Right atrium auricular region (tissue), 2 donors: ENCODE results near the gene SMC4. TPM values are rescaled to one million over a fixed set of nuclear protein-coding genes. Genes with fewer than 3 reads are reported as not detected.

ENCODE experiments used
- DNase-seq: peaks from one replicate; pipeline ENCODE4 v3.0.0-alpha.2; 2019; ENCODE audit warnings: low spot score
- H3K27ac ChIP-seq, 2 donors: fragments of 200-600 bp; sonication (generic); 1 replicate in 1 of 2; 2 replicates in 1 of 2; pipeline ENCODE4 v1.5.1; 2016 to 2019
- H3K27me3 ChIP-seq, 2 donors: fragments of 200-600 bp; sonication (generic); one replicate each; pipeline versions ENCODE4 v1.5.1 to v1.6.0; 2017 to 2019
- H3K36me3 ChIP-seq: fragments of 200-600 bp; sonication (generic); one replicate; pipeline ENCODE4 v1.5.1; 2016
- H3K4me1 ChIP-seq, 2 donors: fragments of 200-600 bp; sonication (generic); one replicate each; pipeline versions ENCODE4 v1.5.1 to v1.6.0; 2017 to 2019
- H3K4me3 ChIP-seq, 2 donors: fragments of 200-600 bp; sonication (generic); 1 replicate in 1 of 2; 2 replicates in 1 of 2; pipeline ENCODE4 v1.5.1; 2017 to 2019; ENCODE audit warnings: mild to moderate bottlenecking in 1 of 2, moderate library complexity in 1 of 2
- H3K9me3 ChIP-seq, 2 donors: fragments of 200-600 bp; sonication (generic); one replicate each; pipeline ENCODE4 v1.5.1; 2019
- CTCF ChIP-seq, 2 donors: fragments of 200-600 bp; sonication (generic); IDR thresholded peaks; one replicate each; pipeline ENCODE4 v1.5.1; 2019; ENCODE audit warnings: antibody characterized with exemption in 2 of 2
- total RNA-seq, 2 donors: library from RNA; depleted of rRNA; stranded (reverse); fragments of >200 nt; gene quantifications; one replicate each; pipeline ENCODE4 v1.1.0, GENCODE V29; 2016

The SMC4 gene
- total RNA-seq, 2 donors from 2014 or later: 10.7 to 10.8 TPM

- no peak overlapping the region for H3K4me3 ChIP-seq
- no peak overlapping the region for H3K27ac ChIP-seq
- no peak for TF ChIP-seq CTCF (IDR thresholded peaks at IDR 0.05)
- DNase-seq: no peak
- no peaks in the 10 kb centered on the region for H3K36me3 ChIP-seq
- H3K4me1 ChIP-seq: no peaks in the 10 kb centered on the region
- no peaks in the 10 kb centered on the region for H3K9me3 ChIP-seq
- no peaks in the 10 kb centered on the region for H3K27me3 ChIP-seq
These were observed 76.4 kb downstream of the SMC4 start for GRCh38 chr3:160475884-160476283.

GRCh38 chr3:160477750-160478149 lies 78.3 kb downstream of the SMC4 start:
- Histone ChIP-seq H3K27me3 (no peaks in the 10 kb centered on the region), H3K4me1 (no peaks in the 10 kb centered on the region), H3K4me3 (no peak overlapping the region), H3K9me3 (no peaks in the 10 kb centered on the region), H3K27ac (no peak overlapping the region), H3K36me3 (no peaks in the 10 kb centered on the region)
- TF ChIP-seq CTCF (IDR thresholded peaks at IDR 0.05): no peak
- DNase-seq: no peak

GRCh38 chr3:160478338-160478737 lies 78.9 kb downstream of the SMC4 start:
- H3K4me3 ChIP-seq: no peak overlapping the region
- no peaks in the 10 kb centered on the region for H3K9me3 ChIP-seq
- H3K4me1 ChIP-seq: no peaks in the 10 kb centered on the region
- H3K27ac ChIP-seq: no peak overlapping the region
- no peaks in the 10 kb centered on the region for H3K36me3 ChIP-seq
- no peaks in the 10 kb centered on the region for H3K27me3 ChIP-seq
- TF ChIP-seq CTCF (IDR thresholded peaks at IDR 0.05): no peak
- DNase-seq: no peak

- no peaks in the 10 kb centered on the region for H3K36me3 ChIP-seq
- H3K4me1 ChIP-seq: no peaks in the 10 kb centered on the region
- no peak overlapping the region for H3K4me3 ChIP-seq
- H3K27me3 ChIP-seq: no peaks in the 10 kb centered on the region
- H3K27ac ChIP-seq: no peak overlapping the region
- no peaks in the 10 kb centered on the region for H3K9me3 ChIP-seq
- DNase-seq: no peak
- TF ChIP-seq CTCF (IDR thresholded peaks at IDR 0.05): no peak
These were observed 79.9 kb downstream of the SMC4 start for GRCh38 chr3:160479376-160479775.

GRCh38 chr3:160480931-160481330 lies 81.5 kb downstream of the SMC4 start:
- Histone ChIP-seq H3K27me3 (no peaks in the 10 kb centered on the region), H3K4me1 (no peaks in the 10 kb centered on the region), H3K27ac (no peak overlapping the region), H3K9me3 (no peaks in the 10 kb centered on the region), H3K36me3 (no peaks in the 10 kb centered on the region), H3K4me3 (no peak overlapping the region)
- no peak for DNase-seq
- no peak for TF ChIP-seq CTCF (IDR thresholded peaks at IDR 0.05)

GRCh38 chr3:160481856-160482255 lies 82.4 kb downstream of the SMC4 start:
- no peaks in the 10 kb centered on the region for H3K4me1 ChIP-seq
- no peak for DNase-seq
- H3K9me3 ChIP-seq: no peaks in the 10 kb centered on the region
- no peak for TF ChIP-seq CTCF (IDR thresholded peaks at IDR 0.05)
- H3K27ac ChIP-seq: no peak overlapping the region
- no peak overlapping the region for H3K4me3 ChIP-seq
- H3K27me3 ChIP-seq: no peaks in the 10 kb centered on the region
- no peaks in the 10 kb centered on the region for H3K36me3 ChIP-seq
